ENCODE measurements around the gene ANO1.

ANO1 gene

GRCh38 chr11:70117567-70118145 lies 39.5 kb downstream of the ANO1 start:
- DNase-seq = no peak

GRCh38 chr11:70118642-70119041 lies 40.5 kb downstream of the ANO1 start:
- DNase-seq = no peak

GRCh38 chr11:70119502-70119901 lies 41.4 kb downstream of the ANO1 start:
- DNase-seq = no peak

GRCh38 chr11:70120674-70121073 lies 42.6 kb downstream of the ANO1 start:
- no peak for DNase-seq

GRCh38 chr11:70122490-70123198 lies 44.5 kb downstream of the ANO1 start:
- DNase-seq = no peak

DNA sequence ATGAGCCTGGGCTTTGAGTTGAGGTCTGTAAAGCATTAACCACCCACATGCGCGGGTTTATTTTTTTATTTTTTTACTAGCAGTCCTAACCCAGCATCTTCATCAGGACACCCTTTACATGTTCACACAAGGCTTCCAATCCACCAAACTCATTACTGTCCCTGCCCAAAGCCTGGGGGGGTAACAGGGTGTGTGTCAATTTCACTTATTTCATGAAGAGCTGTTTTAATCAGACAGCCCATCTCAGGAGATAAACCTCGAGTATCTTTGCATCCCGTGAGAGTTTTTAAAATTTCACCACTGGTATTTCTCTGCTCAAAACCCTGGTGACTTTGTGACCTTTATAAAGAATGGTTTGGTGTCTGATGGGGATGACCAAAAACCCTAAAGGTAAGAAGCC lies 45.6 kb downstream of the ANO1 start:
- DNase-seq = no peak

- no peak for DNase-seq
Measured at GRCh38 chr11:70124321-70125000, 46.3 kb downstream of the ANO1 start.

- no peak for DNase-seq
Measured at GRCh38 chr11:70126494-70126893, 48.4 kb downstream of the ANO1 start.

GRCh38 chr11:70127653-70128434 lies 49.7 kb downstream of the ANO1 start:
- no peak for DNase-seq

GRCh38 chr11:70128435-70128906 lies 50.4 kb downstream of the ANO1 start:
- no peak for DNase-seq

- DNase-seq = no peak
Measured at GRCh38 chr11:70129051-70129592, 51.0 kb downstream of the ANO1 start.

- no peak for DNase-seq
Measured at GRCh38 chr11:70130636-70131035, 52.5 kb downstream of the ANO1 start.

DNA sequence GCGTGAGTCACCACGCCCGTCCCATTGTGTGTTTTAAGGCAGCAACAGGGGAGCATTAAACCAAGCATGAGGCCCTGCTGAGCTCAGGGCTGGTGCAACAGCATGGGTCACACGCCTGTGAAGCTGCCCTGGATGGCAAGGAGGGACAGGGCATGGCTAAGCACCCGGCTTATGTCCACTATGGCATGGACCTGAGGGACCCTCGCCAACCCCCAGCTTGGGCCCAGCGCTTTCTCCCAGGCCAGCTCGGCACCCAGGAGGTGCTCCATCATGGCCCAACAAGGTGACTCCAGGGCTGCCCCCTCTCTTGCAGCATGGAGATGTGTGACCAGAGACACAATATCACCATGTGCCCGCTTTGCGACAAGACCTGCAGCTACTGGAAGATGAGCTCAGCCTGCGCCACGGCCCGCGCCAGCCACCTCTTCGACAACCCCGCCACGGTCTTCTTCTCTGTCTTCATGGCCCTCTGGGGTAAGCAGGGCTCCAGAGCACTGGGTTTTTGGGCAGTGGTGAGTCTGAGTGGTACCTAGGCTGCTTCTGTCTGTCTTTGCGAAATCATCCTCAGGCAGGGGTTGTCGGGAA lies 53.6 kb downstream of the ANO1 start:
- no peak for DNase-seq

GRCh38 chr11:70132641-70133040 lies 54.5 kb downstream of the ANO1 start:
- DNase-seq = no peak

- no peak for DNase-seq
Measured at GRCh38 chr11:70133771-70134335, 55.7 kb downstream of the ANO1 start.

- no peak for DNase-seq
Measured at GRCh38 chr11:70134490-70134889, 56.4 kb downstream of the ANO1 start.

GRCh38 chr11:70135142-70135541 lies 57.0 kb downstream of the ANO1 start:
- no peak for DNase-seq

- DNase-seq = no peak
Measured at GRCh38 chr11:70135625-70136059, 57.5 kb downstream of the ANO1 start.

GRCh38 chr11:70137383-70137782 lies 59.3 kb downstream of the ANO1 start:
- no peak for DNase-seq

GRCh38 chr11:70138403-70138802 lies 60.3 kb downstream of the ANO1 start:
- no peak for DNase-seq

- DNase-seq = no peak
Measured at GRCh38 chr11:70139785-70140410, 61.8 kb downstream of the ANO1 start.
